Stimulated activated CD4-positive, alpha-beta T cell treated with anti-CD3 and anti-CD28 coated beads, Interleukin-1b, Interleukin-23, amount 100 ng/mL, for 48 hours (primary cell): ENCODE results near the gene CTNNA3.

ENCODE experiments used
- DNase-seq: peaks from one replicate; pipeline ENCODE4 v3.0.0-alpha.2; 2020

CTNNA3 gene

DNA sequence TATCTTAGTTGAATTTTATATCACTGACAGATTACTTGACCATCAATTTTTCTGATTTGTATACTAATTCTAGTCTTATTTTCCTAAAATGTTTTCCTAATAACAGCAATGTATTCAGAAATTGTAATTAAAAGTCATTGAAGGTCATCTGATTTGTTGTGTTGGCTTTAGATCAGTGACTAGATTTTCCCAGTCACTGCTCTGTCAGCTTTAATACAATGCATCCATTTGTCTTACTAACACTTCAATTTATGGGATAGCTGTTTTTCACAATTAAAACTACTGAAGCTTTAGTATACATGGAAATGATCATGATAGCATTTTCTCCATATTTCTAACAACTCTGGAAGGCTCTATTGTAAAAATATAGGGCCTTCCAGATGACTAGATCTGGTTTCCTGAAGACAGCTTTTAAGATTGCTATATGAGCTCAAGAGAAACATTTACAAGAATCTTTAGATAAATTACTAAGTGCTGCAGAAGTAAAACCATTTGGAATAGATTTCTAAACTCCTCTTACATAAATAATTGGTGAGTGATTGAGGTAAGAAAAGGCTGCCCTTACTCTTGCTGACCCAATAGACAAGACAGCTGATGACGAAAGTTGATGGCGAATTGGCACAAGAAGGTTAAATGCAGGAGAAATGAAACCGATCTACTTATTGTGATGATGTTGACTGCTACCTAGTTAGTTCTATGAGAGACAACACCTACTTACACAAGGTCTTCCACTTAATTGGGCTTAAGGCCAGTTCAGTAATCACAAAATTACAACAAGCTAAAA lies 696.0 kb downstream of the CTNNA3 start:
- DNase-seq: no peak

DNA sequence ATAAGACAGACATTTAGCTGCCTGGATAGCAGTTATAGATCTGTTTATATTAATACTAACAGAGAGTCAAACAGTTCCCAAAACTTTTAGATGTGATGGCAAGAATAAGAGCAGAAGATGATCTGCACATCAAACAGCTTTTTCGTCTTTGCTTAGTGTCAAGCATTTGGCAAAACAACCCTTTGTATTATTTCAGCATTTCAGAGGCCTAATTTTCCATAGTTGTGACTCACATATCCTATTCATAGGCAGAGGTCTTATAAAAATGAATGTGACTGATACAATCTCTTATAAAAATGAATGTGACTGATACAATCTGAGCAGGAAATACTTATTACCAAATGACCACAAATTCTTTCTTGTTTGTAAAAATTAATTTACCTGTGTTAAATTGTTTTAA lies 699.0 kb downstream of the CTNNA3 start:
- DNase-seq: no peak

DNA sequence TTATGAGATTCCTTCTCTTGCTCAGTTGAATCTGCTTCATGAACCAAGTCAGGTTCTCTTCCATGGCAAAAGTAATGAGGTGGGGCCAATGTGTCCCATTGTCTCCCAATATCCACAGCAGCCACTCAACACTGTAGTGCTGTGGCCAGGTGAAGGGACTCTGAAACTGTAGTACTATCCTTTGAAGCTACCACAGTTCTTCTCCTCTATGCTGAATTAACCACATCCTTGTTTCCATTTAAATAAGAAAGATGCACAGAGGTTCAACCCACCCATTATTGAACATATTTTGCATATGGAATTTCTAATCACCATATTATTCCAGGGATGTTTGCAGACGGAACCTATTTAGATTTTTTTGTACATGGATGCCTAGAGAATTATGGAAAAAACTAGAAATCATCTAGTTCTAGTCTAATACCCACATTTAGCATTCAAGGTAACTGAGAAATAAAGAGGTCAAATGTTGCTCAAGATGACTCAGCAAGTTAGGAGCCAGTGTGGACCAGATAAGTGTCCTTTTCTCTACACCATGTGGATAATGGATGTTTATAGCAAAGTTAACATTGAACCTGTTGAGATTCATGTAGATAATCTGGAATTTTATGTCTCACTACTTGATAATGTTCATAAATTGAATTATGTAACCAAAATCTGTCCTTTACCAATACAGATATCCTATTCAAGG lies 705.7 kb downstream of the CTNNA3 start:
- DNase-seq: no peak

DNA sequence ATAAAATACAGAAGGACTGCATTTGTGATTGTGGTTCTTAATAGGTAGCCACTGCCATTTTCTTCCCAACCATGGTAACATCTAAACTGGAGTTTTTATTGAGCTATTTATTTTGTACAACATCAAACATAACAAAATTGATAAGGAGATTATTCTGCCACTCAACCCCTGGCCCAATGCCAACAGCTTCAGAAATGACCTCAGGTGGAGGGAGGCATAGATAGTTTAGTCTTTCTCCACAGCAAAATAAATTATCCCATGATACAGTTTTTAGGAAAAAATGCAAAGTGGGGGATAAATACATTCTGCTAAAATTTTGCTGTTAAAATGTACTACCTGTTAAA lies 712.5 kb downstream of the CTNNA3 start:
- no peak for DNase-seq

DNA sequence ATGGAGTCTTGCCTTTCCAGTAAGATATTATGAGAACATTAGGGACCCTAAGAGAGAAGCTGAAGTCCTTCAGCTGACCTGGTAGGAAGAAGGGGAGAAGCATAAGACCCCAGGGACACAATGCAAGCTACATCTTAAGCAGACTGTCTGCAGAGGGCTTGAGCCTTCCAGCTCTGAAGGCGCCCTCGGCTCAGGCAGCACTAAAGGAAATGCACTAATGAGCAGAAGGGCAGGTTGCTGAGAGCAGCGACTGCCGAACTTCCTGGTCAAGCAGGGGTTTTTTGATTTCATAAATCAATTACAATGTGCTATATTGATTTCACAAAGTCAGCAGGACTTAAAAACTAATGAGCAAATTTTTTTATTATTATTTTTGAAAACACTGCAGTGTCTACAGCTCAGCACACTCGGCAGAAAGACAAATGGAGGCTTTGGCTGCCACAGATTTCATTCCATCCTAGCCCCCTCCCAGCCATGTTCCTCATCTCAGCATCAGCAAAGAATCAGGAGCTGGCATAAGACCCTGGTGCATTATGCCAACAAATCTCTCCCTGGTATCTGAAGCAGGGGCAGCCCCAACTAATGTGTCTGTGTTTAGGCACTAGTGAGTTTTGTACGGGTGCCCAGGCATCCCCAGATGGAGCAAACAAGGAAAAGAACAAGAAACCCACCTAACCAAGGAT lies 713.1 kb downstream of the CTNNA3 start:
- no peak for DNase-seq

DNA sequence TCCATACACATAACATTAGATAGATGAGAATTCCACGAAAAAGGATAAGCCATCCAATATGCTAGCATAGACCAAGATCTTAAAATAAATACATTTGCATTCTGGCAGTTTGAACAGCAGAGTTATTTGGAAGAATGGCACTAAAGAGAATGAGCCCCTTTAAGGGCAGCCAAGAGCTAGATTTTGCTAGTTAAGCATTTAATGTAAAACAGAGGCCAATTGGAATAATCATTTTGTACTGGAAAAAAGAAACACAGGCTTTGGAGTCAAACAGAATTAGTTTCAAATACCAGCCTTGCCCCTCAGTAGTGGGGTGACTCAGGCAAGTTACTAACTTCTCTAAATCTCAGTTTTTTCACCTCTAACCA lies 714.0 kb downstream of the CTNNA3 start:
- DNase-seq: no peak

DNA sequence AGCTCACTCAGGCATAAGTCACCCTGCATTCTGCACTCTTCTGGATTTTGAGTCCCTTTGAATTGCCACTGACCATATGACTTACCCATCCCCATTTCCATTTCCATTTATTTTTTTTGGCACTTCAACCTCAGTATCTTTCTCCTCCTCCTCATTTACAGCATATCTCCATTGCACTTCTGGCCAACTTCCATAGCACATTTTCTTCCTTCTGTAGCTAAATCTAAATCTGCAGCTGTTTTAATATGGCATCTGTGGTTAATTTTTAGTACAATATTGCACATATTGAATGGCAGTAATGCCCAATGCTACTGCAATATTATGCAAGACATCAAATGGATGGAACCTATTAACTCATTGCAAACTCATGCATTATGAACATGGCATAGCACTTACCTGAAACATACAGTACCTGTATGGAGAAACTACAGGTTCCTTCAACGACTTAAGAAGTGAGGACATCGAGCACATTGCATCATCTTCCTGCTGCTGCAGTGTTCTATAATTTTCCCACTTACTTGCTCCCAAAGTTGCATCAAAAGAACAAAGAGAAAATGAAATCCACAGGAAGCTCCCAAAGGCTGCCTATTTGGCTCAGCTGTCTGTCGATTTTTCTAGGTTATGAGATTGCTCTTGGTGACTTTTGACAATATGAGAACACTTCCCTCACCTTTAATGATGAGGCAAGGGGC lies 714.5 kb downstream of the CTNNA3 start:
- no peak for DNase-seq

DNA sequence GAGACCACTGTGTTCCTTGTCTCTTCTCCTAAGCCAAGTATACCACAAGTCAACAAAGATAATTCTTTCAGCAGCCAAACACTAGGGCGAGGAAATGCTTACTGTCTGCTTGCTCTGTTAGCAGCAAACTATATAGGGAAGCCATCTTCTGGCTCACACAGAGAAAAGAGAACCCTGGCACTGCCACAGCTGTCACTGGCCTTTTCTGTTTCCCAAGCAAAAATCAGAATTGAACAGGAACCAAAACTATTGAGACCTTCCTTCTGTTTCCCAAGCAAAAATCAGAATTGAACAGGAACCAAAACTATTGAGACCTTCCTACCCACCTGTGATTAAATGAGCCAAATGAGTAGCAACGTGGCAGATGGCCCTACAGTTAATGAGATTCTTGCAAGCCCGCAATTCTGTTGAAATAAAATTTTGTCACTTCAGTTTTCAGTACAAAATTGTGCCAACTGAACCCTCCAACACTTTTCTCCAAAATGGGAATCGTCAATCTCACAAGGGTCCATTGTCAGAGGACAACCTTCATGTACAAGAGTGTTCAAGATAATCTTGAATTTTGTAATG lies 715.7 kb downstream of the CTNNA3 start:
- no peak for DNase-seq

DNA sequence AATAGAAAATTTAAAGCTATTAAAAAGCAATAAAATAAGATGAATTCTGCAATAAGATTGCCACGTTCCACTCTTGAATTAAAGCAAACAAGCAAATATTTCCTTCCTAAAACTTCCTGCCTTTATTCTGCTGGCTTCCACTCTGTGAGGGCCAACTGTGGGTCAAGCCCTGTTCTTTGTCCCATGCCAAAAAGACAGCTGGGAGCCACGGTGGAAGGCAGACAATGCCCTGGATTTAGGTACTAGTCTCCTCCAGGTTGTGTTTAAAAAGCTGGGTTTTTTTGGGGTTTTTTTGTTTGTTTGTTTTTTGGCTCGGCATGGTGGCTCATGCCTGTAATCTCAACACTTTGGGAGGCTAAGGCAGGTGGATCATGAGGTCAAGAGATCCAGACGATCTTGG lies 731.0 kb downstream of the CTNNA3 start:
- DNase-seq: no peak

DNA sequence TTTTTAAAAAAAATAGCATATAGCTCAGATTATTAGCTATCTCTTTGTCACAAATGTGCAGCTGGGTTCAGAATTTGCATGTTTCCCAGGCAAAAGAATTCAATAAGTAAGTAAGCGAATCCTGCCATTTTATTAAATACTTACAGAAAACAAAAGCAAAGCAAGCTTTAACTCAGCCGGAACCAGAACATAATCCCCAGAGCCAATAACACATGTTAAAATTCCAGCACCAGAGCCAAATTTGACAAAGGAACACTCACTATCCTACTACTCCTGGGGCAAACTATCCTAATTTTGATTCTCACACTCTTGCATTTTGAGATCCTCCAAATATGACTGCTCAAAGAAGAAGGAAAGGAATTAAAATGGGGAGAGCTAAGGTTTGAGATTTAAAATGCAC lies 737.5 kb downstream of the CTNNA3 start:
- no peak for DNase-seq

DNA sequence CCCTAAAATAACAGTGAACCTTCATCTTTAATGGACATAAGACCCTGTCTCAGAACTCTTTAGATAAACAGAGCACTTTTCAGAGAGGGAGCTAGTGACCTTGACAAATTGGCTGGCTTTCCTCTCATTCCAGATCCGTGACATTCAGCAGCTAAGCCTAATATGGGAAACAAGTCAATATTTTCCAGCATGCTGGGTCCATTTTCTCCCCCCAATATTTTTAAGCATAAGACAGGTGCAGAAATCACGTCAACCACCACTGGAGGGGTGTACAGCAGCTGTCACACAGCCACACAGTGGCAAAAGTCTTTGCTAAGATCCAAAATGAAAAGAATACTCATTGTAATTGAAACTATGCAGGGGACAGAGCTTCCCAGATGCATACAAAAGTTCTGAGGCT lies 744.1 kb downstream of the CTNNA3 start:
- DNase-seq: no peak

DNA sequence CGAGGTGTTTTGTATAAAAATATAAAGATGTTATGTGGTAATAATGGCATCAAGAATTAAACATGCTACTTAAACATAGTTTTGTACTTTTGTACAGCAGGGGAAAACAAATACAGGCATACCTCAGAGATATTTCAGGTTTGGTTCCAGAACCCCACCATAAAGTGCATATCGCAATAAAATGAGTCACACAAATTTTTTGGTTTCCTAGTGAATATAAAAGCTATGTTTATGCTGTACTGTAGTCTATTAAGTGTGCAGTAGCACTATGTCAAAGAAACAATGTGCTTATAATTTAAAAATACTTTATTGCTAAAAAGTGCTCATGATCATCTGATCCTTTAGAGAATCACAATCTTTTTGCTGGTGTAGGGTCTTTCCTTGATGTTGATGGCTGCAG lies 752.4 kb downstream of the CTNNA3 start:
- no peak for DNase-seq

DNA sequence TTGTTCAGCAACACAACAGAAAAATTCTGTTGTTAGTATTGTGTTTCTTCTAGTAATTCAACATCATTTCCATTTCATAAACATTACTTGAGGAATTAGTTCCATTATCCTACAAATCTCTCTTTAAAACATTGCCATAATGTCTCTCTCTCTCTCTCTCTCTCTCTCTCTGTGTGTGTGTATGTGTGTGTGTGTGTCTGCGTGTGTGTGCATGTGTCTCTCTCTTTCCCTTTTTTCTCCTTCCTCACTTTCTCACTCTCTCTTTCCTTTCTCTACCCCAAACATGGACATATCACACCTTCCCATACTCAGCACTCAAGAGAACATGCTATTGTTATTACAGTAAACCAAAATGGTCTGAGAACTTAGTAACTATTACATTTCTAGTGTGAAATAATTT lies 753.6 kb downstream of the CTNNA3 start:
- DNase-seq: no peak

DNA sequence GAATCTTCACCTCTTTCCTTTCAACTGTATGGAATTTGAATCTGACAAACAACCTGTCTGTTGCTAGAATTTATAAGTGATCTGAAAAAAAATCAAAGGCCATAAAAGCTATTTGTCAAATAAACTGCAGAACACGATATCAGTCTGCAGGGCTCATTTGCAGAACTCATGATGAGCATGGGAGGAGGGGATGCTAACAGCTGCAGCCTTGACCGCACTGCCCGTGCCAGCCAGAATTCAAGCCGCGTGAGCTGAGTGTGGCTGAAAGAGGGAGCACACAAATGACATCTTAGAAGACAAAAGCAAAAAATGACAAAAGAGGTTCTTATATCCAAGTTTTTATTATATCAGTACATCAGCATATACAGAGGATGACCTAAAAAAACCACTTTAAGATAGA lies 754.5 kb downstream of the CTNNA3 start:
- DNase-seq: no peak

DNA sequence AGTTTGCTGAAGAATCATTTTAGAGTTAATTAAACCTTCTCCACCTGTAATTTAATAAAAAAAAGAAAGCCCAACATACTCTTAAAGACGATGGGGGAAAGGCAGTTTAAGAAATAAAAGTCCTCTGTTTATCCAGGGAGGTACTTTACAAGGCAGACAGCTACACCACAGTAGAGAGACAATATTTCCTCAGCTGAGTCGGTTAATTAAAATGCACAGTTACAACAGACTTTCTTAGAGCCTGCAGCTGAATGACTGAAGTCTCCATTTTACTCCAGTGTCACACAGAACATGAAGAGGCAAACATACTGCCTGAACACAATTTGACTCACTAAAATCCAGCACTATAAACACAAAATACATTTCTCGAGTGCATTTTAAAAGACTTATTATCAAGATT lies 755.0 kb downstream of the CTNNA3 start:
- no peak for DNase-seq

DNA sequence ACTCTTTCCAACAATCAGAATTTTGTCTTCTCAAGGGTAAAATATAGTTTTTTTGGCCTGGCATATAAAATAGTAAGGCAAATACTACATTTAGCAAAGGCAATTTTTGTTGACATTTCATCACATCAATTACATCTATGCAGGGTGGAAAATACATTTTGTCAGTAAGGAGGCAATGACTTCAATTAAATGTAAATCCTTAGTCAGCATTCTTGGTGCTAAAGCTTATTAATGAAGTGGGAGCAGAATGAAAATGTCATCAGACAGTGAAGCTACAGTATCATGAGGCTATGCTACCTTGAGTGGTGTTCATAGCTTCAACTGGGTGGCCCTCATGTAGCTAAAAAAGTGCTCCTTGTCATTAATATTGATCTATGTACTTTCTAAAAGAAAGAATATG lies 761.3 kb downstream of the CTNNA3 start:
- no peak for DNase-seq

DNA sequence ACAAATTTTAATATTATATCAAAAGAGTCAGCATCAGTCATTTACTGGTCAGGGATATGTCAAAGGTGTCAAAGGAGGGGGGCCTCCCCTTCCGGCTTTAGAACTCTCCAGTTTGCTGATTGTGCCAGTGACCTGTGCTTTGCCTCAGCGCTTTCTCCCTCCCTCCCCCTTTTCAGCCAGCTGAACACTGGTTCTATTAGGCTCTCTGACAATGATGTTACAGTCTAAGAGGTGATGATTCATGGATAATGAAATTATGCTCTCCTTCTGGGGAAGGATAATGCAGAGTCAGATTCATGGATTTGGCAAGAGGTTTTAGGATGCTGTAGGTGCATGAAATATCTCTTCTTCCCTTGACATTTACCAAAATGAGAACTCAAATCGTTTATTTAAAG lies 764.0 kb downstream of the CTNNA3 start:
- no peak for DNase-seq

DNA sequence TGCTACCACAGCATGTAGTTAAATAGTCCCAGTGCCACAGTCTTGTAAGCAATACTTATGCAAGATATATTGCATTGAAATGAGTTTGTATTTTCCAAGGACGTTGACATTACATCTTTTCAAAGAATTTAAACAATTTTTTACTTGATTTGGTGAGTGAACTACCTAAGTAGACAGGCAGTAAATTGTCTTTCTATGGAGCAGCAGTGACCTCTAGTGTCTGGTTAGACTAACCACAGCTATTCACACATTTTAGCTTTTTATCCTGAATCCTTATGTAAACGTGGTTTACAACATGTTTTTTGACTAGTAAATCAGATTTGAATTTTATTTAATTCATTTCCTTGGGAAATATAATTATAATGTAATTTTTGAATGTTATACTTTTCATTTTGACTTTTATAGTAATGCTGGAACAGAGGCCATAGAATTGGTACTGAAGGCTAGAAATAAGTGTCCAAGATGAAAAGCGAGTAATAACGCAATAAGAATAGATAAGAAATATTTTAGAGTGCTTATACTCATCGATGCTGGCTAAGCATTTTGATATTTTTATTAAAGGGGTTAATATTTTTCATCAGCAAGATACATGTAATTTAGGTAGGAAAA lies 764.6 kb downstream of the CTNNA3 start:
- DNase-seq: no peak

DNA sequence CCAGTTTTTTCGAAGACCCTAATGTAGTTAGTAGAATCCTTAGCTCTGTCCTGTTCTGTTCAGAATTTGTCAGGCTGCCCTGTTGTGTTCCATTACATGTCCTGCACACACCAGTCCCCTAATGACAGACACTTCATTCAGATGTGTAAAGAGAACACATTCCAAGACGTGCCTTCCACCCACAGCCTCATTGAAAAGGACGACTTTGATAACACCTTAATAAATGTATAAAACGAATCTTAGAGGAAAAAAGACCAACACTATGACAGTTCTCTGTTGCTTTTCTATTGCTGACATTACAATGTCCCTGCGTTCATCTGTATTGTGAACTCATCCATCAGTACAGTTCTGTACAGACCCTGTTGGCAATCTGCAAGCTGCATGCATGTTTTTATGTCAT lies 766.6 kb downstream of the CTNNA3 start:
- DNase-seq: no peak

DNA sequence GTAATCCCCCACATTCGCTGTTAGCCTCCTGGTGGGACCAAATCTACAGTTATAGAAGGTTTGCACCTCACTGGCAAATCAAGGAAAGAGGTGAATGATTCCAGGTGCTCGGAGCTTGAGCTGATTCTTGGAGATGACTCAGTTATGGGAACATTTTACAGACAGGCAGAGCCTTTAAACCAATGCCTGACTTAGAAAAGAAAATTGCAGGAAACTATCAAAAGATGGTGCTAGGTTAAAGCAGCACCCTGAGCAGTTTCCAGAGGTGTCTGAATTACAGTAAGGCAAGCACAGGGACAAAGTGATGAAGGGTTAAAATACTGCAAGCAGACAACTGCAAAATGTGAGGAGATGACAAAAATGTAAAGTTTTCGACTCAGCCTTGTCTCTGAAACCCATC lies 767.2 kb downstream of the CTNNA3 start:
- no peak for DNase-seq

DNA sequence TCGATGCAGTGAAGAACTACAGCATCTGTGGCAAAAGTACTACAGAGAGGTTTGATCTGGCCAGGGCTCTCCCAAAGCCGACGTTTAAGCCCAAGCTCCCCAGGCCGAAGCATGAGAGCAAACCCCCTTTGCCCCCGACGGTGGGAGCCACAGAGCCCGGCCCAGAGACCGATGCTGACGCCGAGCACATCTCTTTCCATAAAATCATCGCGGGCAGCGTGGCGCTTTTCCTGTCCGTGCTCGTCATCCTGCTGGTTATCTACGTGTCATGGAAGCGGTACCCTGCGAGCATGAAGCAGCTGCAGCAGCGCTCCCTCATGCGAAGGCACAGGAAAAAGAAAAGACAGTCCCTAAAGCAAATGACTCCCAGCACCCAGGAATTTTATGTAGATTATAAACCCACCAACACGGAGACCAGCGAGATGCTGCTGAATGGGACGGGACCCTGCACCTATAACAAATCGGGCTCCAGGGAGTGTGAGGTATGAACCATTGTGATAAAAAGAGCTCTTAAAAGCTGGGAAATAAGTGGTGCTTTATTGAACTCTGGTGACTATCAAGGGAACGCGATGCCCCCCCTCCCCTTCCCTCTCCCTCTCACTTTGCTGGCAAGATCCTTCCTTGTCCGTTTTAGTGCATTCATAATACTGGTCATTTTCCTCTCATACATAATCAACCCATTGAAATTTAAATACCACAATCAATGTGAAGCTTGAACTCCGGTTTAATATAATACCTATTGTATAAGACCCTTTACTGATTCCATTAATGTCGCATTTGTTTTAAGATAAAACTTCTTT lies 767.8 kb downstream of the CTNNA3 start:
- no peak for DNase-seq
